ENCODE measurements around the gene MID2. TPM values are rescaled to one million over a fixed set of nuclear protein-coding genes. Genes with fewer than 3 reads are reported as not detected.
"Not testable (repeated sequence)": the region's sequence is repeated elsewhere in the genome, so short reads cannot be mapped to it uniquely, and the experiment has no call there.

MID2 gene
- polyA plus RNA-seq, 12 donors = 6.3 to 12.7 (median 8.9) TPM; not detected in 1

GRCh38 chrX:107935200-107935599, 109.5 kb downstream of the MID2 start:
- no peak for DNase-seq

DNA sequence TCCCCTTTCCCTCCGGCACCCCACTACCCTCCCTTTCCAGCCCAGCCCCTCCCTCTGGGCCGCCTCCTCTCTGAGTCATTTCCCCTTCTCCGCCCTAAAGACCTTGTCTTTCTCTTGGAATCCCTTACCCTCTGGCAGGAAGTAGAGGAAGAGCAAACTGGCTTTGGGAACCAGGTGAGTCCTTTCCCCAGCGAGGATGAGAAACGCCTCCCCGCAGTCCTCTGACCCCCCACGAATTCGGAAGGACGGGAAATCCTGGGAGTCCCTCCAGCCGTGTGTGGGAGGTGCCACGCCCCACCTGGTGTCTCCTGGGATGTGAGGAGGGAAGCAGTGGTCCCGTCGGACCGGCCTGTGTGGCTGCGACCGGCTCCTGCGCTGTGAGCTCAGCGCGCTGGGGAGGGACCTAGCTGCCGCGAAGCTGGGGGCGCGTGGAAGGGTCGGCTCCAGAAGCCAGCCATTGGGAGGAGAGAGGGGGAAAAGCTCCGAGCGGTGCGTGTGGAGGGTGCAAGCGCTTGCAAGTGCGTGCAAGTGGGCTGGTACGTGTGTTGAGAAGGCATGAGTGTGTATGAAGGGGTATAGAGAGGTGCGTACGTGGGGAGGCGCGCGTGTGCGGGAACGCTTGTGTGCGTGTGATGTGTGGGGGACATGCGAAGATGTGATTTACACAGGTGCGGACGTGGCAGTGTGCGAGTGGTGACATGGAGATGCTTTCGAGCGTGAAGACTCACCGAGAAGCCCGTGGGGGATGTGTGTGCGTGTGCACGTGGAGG, 110.2 kb downstream of the MID2 start:
- no peak for DNase-seq

DNA sequence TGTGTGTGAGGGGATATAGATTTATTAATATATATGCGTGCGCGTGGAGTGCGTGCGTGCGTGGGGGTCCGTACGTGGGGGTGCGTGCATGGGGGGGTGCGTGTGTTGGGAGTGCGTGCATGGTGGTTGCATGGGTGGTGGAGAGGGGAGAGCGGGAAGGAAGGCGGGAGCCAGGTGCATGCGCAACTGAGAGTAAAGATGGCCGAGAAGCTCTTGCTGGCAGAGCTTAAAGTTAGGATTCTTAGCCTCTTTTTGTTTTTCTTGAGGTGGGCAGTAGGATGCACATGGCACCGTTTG, 110.7 kb downstream of the MID2 start:
- DNase-seq = no peak

DNA sequence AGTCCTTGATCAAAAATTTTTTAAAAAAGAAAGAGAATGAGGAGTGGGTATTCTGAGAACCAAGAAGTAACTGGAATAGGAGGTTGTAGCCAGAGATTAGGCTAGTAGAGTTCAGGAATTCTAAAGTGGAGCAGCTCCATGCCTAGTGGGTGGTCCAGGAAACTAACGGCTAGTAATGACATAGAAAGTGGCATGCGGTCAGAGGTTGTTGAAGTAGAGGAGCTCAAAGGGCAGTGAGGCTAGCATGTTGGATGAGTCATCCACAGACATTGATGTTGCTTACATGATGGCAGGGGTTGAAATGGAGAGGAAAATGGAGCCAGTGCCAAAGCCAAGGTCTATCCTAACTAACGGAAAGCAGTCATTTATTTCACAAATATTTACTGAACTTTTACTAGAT, 114.4 kb downstream of the MID2 start:
- DNase-seq = no peak

DNA sequence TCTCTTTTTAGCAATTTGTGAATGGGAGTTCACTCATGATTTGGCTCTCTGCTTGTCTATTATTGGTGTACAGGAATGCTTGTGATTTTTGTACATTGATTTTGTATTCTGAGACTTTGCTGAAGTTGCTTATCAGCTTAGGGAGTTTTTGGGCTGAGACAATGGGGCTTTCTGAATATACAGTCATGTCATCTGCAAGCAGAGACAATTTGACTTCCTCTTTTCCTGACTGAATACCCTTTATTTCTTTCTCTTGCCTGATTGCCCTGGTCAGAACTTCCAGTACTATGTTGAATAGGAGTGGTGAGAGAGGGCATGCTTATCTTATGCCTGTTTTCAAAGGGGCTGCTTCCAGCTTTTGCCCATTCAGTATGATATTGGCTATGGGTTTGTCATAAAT, 129.7 kb downstream of the MID2 start:
- not testable (repeated sequence) for DNase-seq

DNA sequence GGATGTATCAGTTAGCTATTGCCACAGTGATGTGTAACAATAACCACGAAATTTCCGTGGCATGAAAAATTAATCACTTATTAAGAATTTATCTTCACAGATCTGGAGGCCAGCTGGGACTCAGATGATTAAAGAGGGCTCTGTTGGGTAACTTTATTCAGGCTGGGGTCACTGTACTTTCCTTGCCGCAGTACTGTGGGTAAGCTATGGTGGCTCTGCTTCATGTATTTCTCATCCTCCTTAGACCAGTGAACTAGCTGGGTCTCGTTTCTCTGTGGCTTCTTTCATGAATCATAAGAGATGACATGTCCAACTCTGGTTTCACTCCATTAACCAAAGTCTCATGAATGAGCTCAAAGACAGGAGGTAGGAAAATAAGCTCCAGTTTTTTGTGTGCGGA, 143.0 kb downstream of the MID2 start:
- DNase-seq = no peak

GRCh38 chrX:107970073-107970472, 144.4 kb downstream of the MID2 start:
- no peak for DNase-seq

GRCh38 chrX:107971636-107972035, 146.0 kb downstream of the MID2 start:
- DNase-seq = no peak

Other genes starting within 250 kb of the MID2 start
- 10 to 100 TPM in 11 of 12 donors, not detected in 1; 22.8 to 33.4 (median 26.5) TPM for gene PRPS1, start 197.4 kb upstream of the MID2 start, polyA plus RNA-seq (ENCODE audit: insufficient read length in 12 of 12)
- 10 to 100 TPM in 11 of 12 donors, not detected in 1; 47.9 to 78.9 (median 56.3) TPM for gene TSC22D3, start 50.1 kb upstream of the MID2 start, polyA plus RNA-seq (ENCODE audit: insufficient read length in 12 of 12)
- gene NCBP2L, start 48.1 kb upstream of the MID2 start, polyA plus RNA-seq (ENCODE audit: insufficient read length in 12 of 12) = under 1 TPM in 2 of 12 donors, not detected in 10; 0.09 to 0.10 TPM
- not detected for gene TEX13B, start 156.5 kb downstream of the MID2 start, polyA plus RNA-seq (ENCODE audit: insufficient read length in 12 of 12)
- 1 to 10 TPM in 1 of 12 donors, under 1 TPM in 7, not detected in 4; 0.15 to 1.7 (median 0.31) TPM for gene VSIG1, start 219.2 kb downstream of the MID2 start, polyA plus RNA-seq (ENCODE audit: insufficient read length in 12 of 12)

Measured in muscle of arm (tissue), 12 donors.